Measurements from ENCODE around the gene NKG7. TPM values are rescaled to one million over a fixed set of nuclear protein-coding genes. Genes with fewer than 3 reads are reported as not detected.
A peak's percentile ranks its signal among the peaks of the same experiment; 100 is the strongest.

NKG7 gene
- total RNA-seq, 1 experiment from 2014 or later, result not detected

DNA sequence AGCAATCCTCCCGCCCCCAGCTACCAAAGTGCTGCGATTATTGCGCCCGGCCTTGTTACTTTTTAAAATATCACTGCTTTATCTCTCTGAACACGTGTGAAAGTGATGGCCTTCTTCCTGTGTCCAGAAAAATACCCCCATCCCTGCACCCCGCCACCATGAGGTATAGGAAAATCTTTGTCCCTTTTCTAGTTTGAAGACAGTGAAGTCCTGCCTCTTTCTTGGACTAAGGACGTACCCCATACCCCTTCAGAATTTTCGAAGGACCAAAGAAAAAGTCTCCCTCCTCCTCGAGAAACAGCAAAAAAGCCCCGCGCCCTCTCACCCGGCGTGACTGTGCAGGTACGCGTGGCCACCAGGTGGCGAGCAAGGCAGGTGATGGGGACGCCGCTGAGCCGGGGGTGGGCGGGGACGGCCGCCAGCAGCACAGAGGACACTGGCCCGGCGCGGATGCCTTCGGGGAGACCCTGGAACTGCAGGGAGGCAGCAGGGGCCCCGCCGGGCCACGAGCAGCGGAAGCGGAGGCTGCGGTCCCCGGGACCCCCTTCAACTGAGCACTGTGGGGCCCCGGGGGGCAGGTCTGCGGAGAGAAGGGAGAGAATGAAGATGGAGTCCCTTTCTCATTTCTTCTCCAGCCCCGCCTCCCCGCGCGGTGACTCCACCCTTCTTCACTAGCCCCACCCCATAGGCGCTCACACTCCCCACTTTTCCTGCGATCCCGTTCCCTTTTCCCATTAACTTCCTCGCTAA, 33.7 kb downstream of the NKG7 start:
- peak; percentile 68 for DNase-seq (ENCODE audit: low read depth)

DNA sequence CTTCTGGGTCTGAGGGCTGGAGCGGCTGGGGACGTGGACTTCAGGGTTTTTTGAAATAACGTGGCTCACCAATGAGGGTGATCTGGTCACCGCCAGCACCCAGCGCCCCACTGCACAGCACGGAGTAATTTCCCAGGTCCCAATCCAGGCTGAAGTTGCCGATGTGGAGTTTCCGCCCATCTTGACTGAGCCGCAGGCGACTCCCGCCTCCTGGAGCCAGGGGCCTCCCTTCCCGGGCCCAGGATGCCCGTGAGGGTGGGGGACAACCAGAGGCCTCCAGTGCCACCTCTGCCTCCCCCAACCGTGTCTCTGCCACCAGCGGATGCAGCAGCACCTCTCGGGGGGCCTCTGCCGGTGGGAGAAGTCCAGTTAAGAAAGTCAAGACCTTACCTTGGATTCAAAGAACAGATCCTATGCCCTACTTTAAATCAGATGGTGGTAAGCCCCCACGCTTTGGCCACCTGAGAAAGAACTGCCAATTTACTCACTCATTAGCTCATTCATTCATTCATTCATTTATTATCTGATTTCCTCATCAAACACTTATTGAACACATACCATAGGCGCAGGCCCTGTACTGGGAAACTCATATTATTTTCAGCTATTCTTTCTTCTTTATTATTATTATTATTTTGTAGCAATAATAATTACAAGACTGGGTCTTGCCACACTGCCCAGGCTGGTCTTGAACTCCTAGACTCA, 34.4 kb downstream of the NKG7 start:
- no peak for DNase-seq (ENCODE audit: low read depth)

DNA sequence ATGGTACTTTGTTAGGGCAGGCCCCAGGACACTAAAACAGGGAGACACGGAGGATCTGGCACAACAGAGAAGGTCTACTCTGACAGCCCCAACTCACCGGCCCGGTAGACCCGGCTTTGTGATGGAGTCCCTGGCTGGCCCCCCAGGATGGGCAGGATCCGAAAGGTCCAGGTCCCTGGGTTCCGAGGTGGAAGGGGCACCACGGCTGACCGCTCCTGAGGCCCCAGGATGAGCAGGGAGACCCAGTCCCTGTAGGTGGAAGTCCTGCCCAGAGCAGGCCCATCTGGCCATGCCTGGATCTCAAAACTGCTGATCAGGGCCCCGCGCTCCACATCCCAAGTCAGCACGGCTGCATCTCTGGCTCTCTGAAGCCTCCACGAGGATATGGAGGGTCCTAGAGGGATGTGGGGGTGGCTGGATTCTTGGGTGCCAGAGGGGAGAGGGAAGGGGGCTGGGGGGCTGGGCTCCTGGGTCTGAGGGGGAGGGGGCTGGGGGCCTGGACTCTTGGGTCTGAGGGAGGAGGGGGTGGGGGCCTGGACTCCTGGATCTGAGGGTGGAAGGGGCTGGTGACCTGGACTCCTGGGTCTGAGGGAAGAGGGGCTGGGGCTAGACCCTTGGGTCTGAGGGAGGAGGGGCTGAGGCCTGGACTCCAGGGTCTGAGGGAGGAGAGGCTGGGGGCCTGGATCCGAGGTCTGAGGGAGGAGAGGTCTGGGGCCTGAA, 35.2 kb downstream of the NKG7 start:
- DNase-seq (ENCODE audit: low read depth), result no peak

DNA sequence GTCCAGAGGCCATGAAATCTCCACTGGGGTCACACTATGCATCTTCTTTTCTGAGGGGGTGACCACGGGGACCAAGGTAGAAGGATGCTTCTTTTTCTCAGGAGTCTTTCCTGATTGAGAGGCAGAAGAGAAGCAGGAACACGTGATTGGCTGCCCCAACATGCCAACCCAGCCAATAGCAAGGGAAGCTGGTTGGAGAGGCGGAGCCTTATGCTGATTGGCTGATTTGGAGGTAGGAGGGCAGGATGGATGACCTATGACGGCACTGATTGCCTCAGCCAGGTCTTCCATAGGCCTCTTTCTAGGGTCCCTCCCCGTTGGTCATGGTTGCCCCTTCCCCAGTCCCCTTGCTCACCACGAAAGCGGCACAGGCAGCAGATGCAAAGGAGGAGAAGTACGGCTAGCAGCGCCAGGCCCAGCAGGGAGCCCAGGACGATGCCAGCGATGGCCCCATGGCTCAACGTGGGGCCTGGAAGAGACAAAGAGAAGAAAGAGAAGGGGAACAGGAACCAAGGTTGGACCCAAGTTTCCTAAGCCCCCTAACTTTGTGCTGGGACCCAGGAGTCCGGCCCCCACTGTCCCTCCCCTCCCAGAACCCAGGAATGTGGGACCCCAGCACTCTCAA, 38.5 kb downstream of the NKG7 start:
- DNase-seq (ENCODE audit: low read depth), result no peak

DNA sequence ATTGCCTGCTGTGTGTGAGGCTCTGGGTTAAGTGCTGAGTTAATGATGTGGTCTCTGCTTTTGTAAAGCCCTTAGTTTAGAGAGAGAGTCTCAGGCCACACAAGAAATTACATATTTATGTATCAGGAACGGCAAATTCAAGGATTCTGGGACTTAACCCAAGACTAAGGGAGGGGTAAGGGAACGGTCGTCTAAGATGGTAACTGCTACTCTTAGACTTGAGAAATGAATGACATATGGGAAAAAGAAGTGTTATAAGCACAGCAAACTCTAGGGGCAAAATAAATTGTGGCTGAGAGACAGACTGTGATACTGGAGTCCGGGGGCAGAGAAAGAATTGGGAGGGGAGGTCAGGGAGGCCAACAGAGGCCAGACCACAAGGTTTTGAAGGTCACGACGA, 40.7 kb downstream of the NKG7 start:
- no peak for DNase-seq (ENCODE audit: low read depth)

DNA sequence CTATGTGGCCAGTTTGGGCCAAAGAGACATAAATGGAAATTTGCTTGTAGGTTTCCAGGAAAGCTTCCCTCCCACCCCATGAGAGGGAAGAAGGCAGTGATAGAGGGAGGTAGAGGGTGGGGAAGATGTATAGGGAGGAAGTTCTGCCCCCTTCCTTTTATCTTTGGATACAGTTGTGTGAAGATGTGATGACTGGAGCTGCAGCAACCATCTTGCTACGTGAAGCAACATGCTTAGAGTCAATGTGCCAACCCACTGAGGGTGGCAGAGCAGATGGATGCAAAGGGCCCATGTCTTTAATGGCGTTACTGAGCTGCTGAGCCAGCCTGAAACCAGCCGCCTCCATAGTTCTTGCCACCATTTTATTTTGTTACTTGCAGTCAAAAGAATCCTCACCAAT, 41.3 kb downstream of the NKG7 start:
- DNase-seq (ENCODE audit: low read depth), result no peak

DNA sequence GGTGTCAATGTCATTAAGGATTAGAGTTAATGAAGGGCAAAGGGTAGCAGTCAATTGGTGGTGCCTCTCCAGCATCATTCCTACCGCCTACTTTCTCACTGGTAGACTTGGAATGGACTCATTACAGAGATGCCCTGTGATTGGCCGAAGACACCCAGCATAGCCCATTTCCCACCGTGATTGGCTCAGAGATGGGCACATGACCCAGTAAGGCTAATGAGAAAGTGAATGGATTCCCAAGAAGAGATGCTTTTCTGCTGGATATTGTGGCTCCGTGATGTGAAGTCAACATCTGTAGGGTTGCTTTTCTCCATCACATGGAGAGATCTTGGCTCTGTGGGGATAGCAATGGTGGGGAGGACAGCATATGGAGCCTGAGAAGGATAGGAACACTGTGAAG, 42.1 kb downstream of the NKG7 start:
- DNase-seq (ENCODE audit: low read depth), result no peak

DNA sequence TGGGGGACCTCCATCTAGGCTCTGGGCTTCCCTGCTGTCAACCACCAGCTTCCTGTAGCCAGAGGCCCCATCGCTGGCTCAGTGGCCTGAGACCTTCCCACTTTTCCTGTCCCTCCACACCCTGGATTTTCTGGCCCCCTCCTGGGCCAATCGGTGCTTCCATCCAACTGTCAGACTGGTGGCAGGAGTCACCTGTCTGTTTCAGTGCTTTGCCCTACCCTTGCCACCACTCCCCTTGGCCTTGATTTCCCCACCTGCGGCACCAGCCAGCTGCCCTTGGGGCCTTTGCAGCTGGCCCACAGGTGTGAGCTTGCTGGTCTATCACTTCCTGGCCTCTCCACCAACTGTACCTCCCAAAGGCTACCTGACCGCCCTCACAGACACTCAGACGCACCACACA, 43.0 kb downstream of the NKG7 start:
- no peak for DNase-seq (ENCODE audit: low read depth)

DNA sequence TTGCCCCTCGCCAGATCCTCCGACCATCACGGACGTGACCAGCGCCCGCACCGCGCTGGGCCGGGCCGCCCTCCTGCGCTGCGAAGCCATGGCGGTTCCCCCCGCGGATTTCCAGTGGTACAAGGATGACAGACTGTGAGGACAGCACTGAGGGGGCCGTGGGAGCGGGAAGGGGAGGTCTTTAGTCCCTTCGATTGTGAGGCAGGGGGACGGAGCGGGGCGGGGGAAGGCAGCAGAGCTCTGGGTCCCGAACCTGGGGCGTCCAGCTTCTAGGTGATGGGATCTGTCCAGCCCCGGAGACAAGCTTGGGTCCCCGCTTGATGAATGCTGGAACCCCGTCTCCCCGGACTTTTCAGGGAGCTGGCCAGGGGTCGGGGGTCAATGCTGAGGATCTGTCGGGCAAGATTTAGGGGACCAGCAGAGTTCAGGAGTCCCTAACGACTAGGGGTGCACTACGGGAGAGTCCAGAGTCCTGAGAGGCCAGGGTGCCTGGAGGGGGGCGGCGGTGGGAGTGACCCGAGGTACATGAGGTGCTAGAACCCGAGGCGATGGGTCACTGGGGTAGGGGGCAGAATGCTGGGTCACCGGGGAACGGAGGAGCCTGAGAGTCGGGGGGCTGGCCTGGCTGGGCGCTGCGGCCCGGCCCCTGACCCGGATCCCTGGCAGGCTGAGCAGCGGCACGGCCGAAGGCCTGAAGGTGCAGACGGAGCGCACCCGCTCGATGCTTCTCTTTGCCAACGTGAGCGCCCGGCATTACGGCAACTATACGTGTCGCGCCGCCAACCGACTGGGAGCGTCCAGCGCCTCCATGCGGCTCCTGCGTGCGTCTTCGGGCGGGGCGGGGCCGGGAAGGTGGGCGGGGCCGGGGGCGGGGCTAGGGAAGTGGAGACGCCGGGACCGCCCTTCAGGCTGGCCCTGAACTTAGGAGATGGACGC, 45.1 kb downstream of the NKG7 start:
- DNase-seq (ENCODE audit: low read depth), result peak; percentile 15

DNA sequence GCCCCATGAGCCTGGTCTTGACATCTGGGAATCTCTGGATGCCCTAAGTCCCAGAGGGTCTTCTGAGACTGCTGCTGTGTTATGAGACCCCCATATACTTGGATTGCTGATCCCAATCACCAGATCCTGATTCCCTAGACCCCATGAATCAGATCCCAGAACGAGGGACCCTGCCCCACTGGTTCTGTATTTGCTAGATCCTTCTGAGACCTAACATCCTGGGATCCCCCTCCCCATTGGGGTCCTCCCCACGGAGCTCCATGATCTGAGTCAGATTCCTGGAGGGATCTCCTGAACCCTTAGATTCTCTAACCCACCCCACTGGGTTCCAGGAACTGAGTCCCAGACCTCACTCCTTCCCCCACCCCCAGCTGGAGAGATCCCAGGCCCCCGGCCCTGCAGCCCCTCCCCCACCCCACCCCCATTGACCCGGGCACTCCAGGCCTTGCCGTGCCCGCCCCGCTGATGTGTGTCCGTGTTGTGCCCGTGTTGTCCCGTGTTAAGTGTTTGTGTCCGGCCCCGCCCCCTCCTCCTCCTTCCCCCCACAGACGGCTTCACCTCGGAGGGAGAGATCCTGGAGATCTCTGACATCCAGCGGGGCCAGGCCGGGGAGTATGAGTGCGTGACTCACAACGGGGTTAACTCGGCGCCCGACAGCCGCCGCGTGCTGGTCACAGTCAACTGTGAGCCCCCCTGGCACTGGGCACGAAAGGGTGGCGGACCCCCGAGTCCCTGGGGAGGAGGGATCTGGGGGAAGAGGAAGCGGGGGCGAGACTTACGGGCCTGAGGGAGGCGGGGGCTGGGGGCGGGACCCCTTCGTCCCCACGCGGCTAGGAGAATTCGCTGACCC, 46.0 kb downstream of the NKG7 start:
- DNase-seq (ENCODE audit: low read depth), result no peak

DNA sequence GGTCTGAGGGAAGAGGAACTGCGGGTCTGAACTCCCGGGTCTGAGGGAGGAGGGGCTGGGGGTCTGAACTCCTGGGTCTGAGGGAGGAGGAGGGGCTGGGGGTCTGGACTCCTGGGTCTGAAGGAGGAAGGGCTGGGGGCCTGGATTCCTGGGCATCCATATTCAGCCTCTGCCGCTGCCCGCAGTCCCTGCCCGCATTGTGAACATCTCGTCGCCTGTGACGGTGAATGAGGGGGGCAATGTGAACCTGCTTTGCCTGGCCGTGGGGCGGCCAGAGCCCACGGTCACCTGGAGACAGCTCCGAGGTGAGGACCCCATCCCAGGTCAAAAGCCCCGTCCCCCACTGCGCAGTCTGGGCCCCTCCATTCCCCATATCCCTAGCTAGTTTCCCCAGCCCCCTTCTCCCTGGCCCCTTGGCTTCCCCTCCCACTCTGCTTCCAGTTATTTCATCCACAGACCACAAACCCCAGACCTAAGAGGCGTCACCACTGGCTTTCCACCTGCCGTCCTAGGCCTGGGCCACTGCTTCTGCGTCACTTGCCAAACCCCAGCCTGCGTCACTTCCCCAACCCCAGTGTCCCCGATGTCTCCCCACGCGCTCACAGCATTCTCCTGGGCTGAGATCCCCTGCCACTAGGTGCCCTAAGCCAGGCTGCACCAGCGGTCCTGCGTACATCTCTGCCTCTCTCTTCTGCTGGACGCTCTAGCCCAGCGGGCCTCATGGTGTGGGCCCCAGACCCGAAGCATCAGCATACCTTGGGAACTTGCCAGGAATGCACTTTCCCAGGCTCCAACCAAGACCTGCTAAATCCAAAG, 47.1 kb downstream of the NKG7 start:
- DNase-seq (ENCODE audit: low read depth), result no peak

DNA sequence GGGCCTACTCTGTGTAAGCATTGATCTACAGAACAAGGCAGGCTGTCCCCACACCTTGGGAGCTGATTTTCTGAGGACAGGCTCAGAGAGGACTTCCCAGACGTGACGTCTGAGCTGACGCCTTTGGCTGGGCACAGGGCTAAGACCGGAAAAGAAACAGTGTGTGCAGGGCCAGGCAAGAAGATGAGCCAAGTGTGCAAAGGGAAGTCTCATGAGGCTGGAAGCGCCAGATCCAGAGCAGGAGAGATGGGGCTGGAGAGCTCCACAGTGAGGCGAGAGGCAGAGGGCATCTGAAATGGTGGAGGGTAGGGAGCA, 48.3 kb downstream of the NKG7 start:
- DNase-seq (ENCODE audit: low read depth), result no peak

DNA sequence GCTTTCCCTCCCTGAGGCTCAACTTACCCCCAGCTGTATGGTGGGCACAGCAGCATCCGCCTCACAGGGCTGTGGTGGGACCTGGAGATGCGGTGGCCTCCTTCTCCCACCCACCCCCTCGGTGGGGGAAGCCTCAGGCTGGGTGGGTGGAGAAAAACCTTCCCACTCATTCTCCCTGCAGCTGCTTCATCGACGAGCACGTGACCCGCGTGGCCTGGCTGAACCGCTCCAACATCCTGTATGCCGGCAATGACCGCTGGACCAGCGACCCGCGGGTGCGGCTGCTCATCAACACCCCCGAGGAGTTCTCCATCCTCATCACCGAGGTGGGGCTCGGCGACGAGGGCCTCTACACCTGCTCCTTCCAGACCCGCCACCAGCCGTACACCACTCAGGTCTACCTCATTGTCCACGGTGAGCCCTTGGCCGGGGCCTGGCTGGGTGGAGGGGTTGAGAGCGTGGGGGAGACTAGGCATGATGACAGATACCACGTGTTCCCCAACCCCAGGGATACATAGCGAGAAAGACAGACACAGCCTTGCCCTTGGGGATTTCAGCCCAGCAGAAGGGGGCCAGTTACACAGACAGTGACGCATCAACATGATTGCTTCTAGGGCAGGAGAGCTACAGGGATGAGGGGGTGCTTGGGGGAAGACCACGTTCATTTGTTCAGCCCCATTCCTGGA, 48.8 kb downstream of the NKG7 start:
- no peak for DNase-seq (ENCODE audit: low read depth)

DNA sequence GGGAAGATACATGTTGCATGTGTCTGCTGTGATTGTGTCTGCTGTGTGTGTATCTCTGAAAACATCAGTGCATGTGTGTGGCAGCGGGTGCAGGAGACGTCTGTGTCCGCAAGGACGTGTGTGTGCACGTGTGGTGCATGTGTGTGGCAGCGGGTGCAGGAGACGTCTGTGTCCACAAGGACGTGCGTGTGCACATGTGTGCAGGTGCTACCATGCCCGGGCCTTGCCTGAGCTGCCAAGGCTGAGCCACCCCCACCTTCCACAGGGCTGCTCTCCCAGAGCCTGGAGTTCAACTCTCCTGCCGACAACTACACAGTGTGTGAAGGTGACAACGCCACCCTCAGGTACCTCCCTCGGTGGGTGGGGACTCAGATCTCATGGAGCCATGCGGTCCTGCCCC, 50.7 kb downstream of the NKG7 start:
- DNase-seq (ENCODE audit: low read depth), result no peak

Other genes starting within 250 kb of the NKG7 start
- gene SIGLEC9, start 247.7 kb downstream of the NKG7 start, total RNA-seq (2014; rRNA removed), result not detected in 2 replicates
- gene SIGLEC7, start 230.4 kb downstream of the NKG7 start, total RNA-seq (2014; rRNA removed), result not detected in 2 replicates
- 0.11 and 1.3 TPM in 2 replicates for gene CD33, start 147.6 kb downstream of the NKG7 start, total RNA-seq (2014; rRNA removed)
- not detected in 2 replicates for gene SIGLECL1, start 121.6 kb downstream of the NKG7 start, total RNA-seq (2014; rRNA removed)
- gene IGLON5, start 61.0 kb downstream of the NKG7 start, total RNA-seq (2014; rRNA removed), result not detected in 2 replicates
- 0.77 and 1.2 TPM in 2 replicates for gene VSIG10L, start 30.5 kb downstream of the NKG7 start, total RNA-seq (2014; rRNA removed)
- gene ETFB, start 6.3 kb downstream of the NKG7 start, total RNA-seq (2014; rRNA removed), result 93.4 and 100 TPM in 2 replicates
- not detected in 2 replicates for gene CLDND2, start 3.7 kb downstream of the NKG7 start, total RNA-seq (2014; rRNA removed)
- gene LIM2, start 15.3 kb upstream of the NKG7 start, total RNA-seq (2014; rRNA removed), result not detected in 2 replicates
- gene C19orf84, start 17.9 kb upstream of the NKG7 start, total RNA-seq (2014; rRNA removed), result not detected in 2 replicates
- gene SIGLEC10, start 45.0 kb upstream of the NKG7 start, total RNA-seq (2014; rRNA removed), result not detected in 2 replicates
- gene SIGLEC8, start 85.8 kb upstream of the NKG7 start, total RNA-seq (2014; rRNA removed), result not detected in 2 replicates
- not detected in 2 replicates for gene CEACAM18, start 105.9 kb upstream of the NKG7 start, total RNA-seq (2014; rRNA removed)
- gene SIGLEC12, start 129.1 kb upstream of the NKG7 start, total RNA-seq (2014; rRNA removed), result not detected in 2 replicates
- not detected in 2 replicates for gene SIGLEC6, start 159.0 kb upstream of the NKG7 start, total RNA-seq (2014; rRNA removed)
- 2.9 and 4.0 TPM in 2 replicates for gene ZNF175, start 198.6 kb upstream of the NKG7 start, total RNA-seq (2014; rRNA removed)